ENCODE measurements around the gene USF3. TPM values are rescaled to one million over a fixed set of nuclear protein-coding genes. Genes with fewer than 3 reads are reported as not detected.

The USF3 gene
- total and polyA plus RNA-seq, 9 of the 15 experiments (the other 6 are each of a cell fraction or from before 2014, with no cell fraction given) = 1.4 to 6.9 (median 3.1) TPM

DNA sequence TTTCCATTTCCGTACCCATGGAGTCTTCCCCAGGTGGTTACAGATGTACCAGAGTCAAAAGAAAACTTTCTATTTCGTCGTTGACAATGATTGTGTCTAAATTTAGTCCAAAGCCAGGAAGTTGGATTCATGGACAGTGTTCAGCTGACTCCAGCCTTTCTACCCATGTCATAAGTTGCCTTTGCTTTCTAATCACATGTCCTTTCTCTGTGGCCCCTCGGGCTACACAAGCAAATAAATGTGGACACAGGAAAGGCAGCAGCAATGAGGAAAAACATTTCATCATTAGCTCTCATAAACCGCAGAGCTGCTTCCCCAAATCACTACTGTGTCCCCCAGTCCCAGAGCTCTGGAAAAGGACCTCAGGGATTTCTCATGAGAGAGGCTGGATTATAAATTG lies 82.0 kb downstream of the USF3 start:
- FAIRE-seq (no peak), ATAC-seq (no peak), DNase-seq (ENCODE audit: extremely low read depth in 1 of 4, low spot score in 3 of 4) (no peak)
- BruUV-seq (replicated peaks) = no TSS peak
- H3K4me3 ChIP-seq = no peak overlapping the region
- H3K27me3 ChIP-seq (ENCODE audit: control insufficient read depth in 2 of 2, insufficient read depth in 2 of 2, low read length in 2 of 2) = peaks cover 0 to 9% of the 10 kb centered on the region in 2 experiments; a peak in 3 of 5 replicates
- no peaks in the 10 kb centered on the region for H3K9me1 ChIP-seq (ENCODE audit: control insufficient read depth, insufficient read depth, low read length)
- CTCF ChIA-PET (ENCODE audit: low intra/inter-chr PET ratio) = no interaction called here
- POLR2A ChIA-PET = no interaction called here
- in situ Hi-C loops (cut with MboI) = loop anchor here (25.0 kb wide), 1 partner anchor 552 kb away; no protein-coding TSS in a partner anchor
- H4K20me1 ChIP-seq (replicated peaks; ENCODE audit: control insufficient read depth, insufficient read depth, low read length) = no peaks in the 10 kb centered on the region
- H3K9me3 ChIP-seq (replicated peaks; ENCODE audit: control insufficient read depth, insufficient read depth, low read depth, low read length) = no peaks in the 10 kb centered on the region
- no peak overlapping the region for H2AFZ ChIP-seq (ENCODE audit: low read depth, low read length)
- no peaks in the 10 kb centered on the region for H3K4me1 ChIP-seq (replicated peaks in 1 of 2; ENCODE audit: control insufficient read depth in 2 of 2, insufficient read depth in 2 of 2, low read length in 2 of 2)
- 2% methylated on average over 5 of the region's 5 CpGs for WGBS (ENCODE audit: insufficient coverage, low coverage, missing lambda C conversion rate)
- no peak overlapping the region for H3K4me2 ChIP-seq (ENCODE audit: insufficient read depth, low read length)
- no peak overlapping the region for H3K27ac ChIP-seq (ENCODE audit: extremely low read depth, low read depth, low read length)
- H3K36me3 ChIP-seq (ENCODE audit: control insufficient read depth, insufficient read depth, low read length) = no peaks in the 10 kb centered on the region
- no peaks in the 10 kb centered on the region for H3K79me2 ChIP-seq (ENCODE audit: control insufficient read depth, insufficient read depth, low read length)
- no peak overlapping the region for H3K9ac ChIP-seq (ENCODE audit: insufficient read depth in 1 of 2, low read depth in 2 of 2, low read length in 2 of 2)
- intact Hi-C loops (cut with micrococcal nuclease) = no loop called here
- TF ChIP-seq, protein P1, sequence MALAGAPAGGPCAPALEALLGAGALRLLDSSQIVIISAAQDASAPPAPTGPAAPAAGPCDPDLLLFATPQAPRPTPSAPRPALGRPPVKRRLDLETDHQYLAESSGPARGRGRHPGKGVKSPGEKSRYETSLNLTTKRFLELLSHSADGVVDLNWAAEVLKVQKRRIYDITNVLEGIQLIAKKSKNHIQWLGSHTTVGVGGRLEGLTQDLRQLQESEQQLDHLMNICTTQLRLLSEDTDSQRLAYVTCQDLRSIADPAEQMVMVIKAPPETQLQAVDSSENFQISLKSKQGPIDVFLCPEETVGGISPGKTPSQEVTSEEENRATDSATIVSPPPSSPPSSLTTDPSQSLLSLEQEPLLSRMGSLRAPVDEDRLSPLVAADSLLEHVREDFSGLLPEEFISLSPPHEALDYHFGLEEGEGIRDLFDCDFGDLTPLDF (CRISPR knock-in tag; IDR thresholded peaks at IDR 0.05) = no peak
- TF ChIP-seq JUNB (CRISPR knock-in tag; conservative IDR thresholded peaks at IDR 0.05) (no peak), ZNF79 (CRISPR knock-in tag; IDR thresholded peaks at IDR 0.05; ENCODE audit: low read depth) (no peak), HDAC8 (tag; IDR thresholded peaks at IDR 0.05) (no peak), MBD2 (IDR thresholded peaks at IDR 0.05; ENCODE audit: borderline replicate concordance, low read depth) (no peak), PHF20 (IDR thresholded peaks at IDR 0.05; ENCODE audit: partially characterized antibody) (no peak), CAMTA2 (CRISPR knock-in tag; conservative IDR thresholded peaks at IDR 0.05) (no peak), SREBF2 (CRISPR knock-in tag; IDR thresholded peaks at IDR 0.05) (no peak)
- TF ChIP-seq, protein P2, sequence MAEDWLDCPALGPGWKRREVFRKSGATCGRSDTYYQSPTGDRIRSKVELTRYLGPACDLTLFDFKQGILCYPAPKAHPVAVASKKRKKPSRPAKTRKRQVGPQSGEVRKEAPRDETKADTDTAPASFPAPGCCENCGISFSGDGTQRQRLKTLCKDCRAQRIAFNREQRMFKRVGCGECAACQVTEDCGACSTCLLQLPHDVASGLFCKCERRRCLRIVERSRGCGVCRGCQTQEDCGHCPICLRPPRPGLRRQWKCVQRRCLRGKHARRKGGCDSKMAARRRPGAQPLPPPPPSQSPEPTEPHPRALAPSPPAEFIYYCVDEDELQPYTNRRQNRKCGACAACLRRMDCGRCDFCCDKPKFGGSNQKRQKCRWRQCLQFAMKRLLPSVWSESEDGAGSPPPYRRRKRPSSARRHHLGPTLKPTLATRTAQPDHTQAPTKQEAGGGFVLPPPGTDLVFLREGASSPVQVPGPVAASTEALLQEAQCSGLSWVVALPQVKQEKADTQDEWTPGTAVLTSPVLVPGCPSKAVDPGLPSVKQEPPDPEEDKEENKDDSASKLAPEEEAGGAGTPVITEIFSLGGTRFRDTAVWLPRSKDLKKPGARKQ (CRISPR knock-in tag; IDR thresholded peaks at IDR 0.05) = no peak
- TF ChIP-seq, protein P3, sequence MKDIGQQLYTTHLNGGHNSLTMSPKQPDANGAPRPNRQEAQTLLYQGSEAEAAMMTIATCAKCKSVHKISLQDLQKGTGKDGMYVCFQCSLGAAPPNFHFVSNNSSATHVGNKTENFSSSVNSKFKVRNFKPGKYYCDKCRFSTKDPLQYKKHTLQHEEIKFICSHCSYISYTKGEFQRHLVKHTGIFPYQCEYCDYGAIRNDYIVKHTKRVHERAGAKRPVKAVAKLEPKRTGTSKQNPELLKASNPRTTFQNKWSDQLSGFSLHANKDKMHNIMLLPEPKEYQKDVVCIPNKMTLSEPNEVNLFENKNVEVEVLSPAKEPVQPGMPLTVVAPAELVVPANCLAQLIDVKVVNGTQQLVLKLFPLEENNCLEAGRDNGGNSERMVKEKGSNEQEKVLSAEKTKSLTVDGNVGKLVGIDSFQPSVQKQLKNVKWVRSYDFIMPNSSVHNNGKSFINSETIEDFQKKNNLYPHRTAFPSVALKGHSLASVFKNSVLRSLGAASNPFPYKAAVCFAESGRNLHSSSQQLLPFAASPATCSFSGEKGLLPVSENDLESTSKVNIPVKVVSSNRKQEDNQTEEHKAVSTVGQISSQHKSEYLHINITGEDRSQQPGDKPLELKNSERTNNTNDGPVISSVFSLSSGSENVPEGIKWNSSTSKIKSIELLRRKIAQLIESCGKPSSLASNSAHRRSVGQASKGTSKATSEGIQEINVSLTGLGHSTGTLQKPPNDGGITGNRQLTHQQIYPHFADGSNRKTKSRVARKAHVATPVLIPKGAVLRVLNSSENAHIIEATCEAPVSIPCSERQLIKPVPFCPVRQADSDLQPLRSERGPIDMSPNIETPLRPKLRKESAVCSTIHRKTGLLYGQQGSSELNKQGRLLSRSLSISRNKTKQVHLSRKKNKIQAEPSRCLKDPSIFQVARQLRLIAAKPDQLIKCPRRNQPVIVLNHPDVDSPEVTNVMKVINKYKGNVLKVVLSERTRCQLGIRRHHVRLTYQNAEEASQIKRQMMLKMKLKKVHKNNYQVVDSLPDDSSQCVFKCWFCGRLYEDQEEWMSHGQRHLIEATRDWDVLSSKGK (CRISPR knock-in tag; IDR thresholded peaks at IDR 0.05) = no peak
- TF ChIP-seq, protein P4, sequence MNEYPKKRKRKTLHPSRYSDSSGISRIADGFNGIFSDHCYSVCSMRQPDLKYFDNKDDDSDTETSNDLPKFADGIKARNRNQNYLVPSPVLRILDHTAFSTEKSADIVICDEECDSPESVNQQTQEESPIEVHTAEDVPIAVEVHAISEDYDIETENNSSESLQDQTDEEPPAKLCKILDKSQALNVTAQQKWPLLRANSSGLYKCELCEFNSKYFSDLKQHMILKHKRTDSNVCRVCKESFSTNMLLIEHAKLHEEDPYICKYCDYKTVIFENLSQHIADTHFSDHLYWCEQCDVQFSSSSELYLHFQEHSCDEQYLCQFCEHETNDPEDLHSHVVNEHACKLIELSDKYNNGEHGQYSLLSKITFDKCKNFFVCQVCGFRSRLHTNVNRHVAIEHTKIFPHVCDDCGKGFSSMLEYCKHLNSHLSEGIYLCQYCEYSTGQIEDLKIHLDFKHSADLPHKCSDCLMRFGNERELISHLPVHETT (CRISPR knock-in tag; conservative IDR thresholded peaks at IDR 0.05 in 1 of 2, IDR thresholded peaks at IDR 0.05 in 1 of 2) = no peak
